CD14-positive monocyte (primary cell): ENCODE results near the gene EDDM13. TPM values are rescaled to one million over a fixed set of nuclear protein-coding genes. Genes with fewer than 3 reads are reported as not detected.
A peak's percentile ranks its signal among the peaks of the same experiment; 100 is the strongest.
"Not testable (repeated sequence)": the region's sequence is repeated elsewhere in the genome, so short reads cannot be mapped to it uniquely, and the experiment has no call there.

Source experiments
- DNase-seq, 3 donors: peaks; one replicate each; pipeline ENCODE4 v3.0.0-alpha.2; 2011 to 2022
- H2AFZ ChIP-seq: 2 replicates; pipeline ENCODE4 v1.6.0; 2012; ENCODE audit warnings: mild to moderate bottlenecking, low read depth, low read length, inconsistent platforms; ENCODE audit not compliant: insufficient read depth, poor library complexity, severe bottlenecking
- H3K27ac ChIP-seq, 2 donors: 1 replicate in 1 of 2; 2 replicates in 1 of 2; pipeline ENCODE4 v1.5.1; 2012 to 2013; ENCODE audit warnings: low read length in 2 of 2, control low read depth in 1 of 2, inconsistent platforms in 1 of 2, low read depth in 1 of 2, mild to moderate bottlenecking in 1 of 2
- H3K27me3 ChIP-seq, 2 donors: one replicate each; pipeline versions ENCODE4 v1.6.0 to v1.6.1; 2011 to 2013; ENCODE audit warnings: low read length in 2 of 2; ENCODE audit not compliant: control insufficient read depth in 2 of 2, insufficient read depth in 2 of 2
- H3K36me3 ChIP-seq, 2 donors: replicated peaks in 1 of 2; 1 replicate in 1 of 2; 2 replicates in 1 of 2; pipeline versions ENCODE4 v1.5.1 to v1.6.1; 2012 to 2013; ENCODE audit warnings: low read length in 2 of 2, control low read depth in 1 of 2, inconsistent platforms in 1 of 2, mild to moderate bottlenecking in 1 of 2; ENCODE audit not compliant: insufficient read depth in 2 of 2, control insufficient read depth in 1 of 2
- H3K4me1 ChIP-seq, 2 donors: 1 replicate in 1 of 2; 2 replicates in 1 of 2; pipeline versions ENCODE4 v1.5.1 to v1.6.1; 2012 to 2013; ENCODE audit warnings: low read length in 2 of 2, control low read depth in 1 of 2, inconsistent platforms in 1 of 2, mild to moderate bottlenecking in 1 of 2, moderate library complexity in 1 of 2; ENCODE audit not compliant: insufficient read depth in 2 of 2, control insufficient read depth in 1 of 2
- H3K4me2 ChIP-seq: replicated peaks from 2 replicates; pipeline ENCODE3; 2012; ENCODE audit warnings: low read length, moderate library complexity, mild to moderate bottlenecking; ENCODE audit not compliant: poor library complexity, severe bottlenecking; ENCODE audit errors: extremely low read depth
- H3K4me3 ChIP-seq, 3 experiments: fragments of 200-600 bp in 1 of 3; sonication (generic) in 1 of 3; replicated peaks in 1 of 3; 1 replicate in 2 of 3; 2 replicates in 1 of 3; pipeline ENCODE4 v1.5.1; 2011 to 2013; ENCODE audit warnings: low read length in 3 of 3, mild to moderate bottlenecking in 3 of 3, control low read depth in 2 of 3, low read depth in 2 of 3, inconsistent platforms in 1 of 3, moderate library complexity in 1 of 3
- H3K79me2 ChIP-seq: 2 replicates; pipeline ENCODE4 v1.6.0; 2012; ENCODE audit warnings: mild to moderate bottlenecking, control low read depth, inconsistent platforms, low read length, moderate library complexity; ENCODE audit not compliant: insufficient read depth
- H3K9ac ChIP-seq: 2 replicates; pipeline ENCODE4 v1.6.0; 2017; ENCODE audit warnings: low read length, mild to moderate bottlenecking; ENCODE audit not compliant: insufficient read depth, poor library complexity, severe bottlenecking
- H3K9me3 ChIP-seq, 2 donors: replicated peaks in 1 of 2; 1 replicate in 1 of 2; 2 replicates in 1 of 2; pipeline versions ENCODE4 v1.5.1 to v1.6.1; 2012 to 2013; ENCODE audit warnings: low read length in 2 of 2, control low read depth in 1 of 2; ENCODE audit not compliant: control insufficient read depth in 1 of 2, insufficient read depth in 1 of 2
- H4K20me1 ChIP-seq: 2 replicates; pipeline ENCODE4 v1.6.0; 2012; ENCODE audit warnings: mild to moderate bottlenecking, low read length, control low read depth, moderate library complexity; ENCODE audit not compliant: insufficient read depth
- H3K27ac Mint-ChIP-seq, 7 donors: one replicate each; pipeline ENCODE4 v1.8.0; 2020; ENCODE audit warnings: mild to moderate bottlenecking in 7 of 7, mixed read lengths in 7 of 7, moderate library complexity in 6 of 7, inconsistent platforms in 2 of 7
- H3K27me3 Mint-ChIP-seq, 3 donors: one replicate each; pipeline ENCODE4 v1.8.0; 2021 to 2022; ENCODE audit warnings: low read depth in 3 of 3, mild to moderate bottlenecking in 3 of 3, mixed read lengths in 3 of 3, moderate library complexity in 3 of 3, inconsistent platforms in 1 of 3
- H3K36me3 Mint-ChIP-seq, 2 donors: one replicate each; pipeline ENCODE4 v1.8.0; 2020; ENCODE audit warnings: mixed read lengths in 2 of 2, inconsistent platforms in 1 of 2, mild to moderate bottlenecking in 1 of 2
- H3K4me1 Mint-ChIP-seq: one replicate; pipeline ENCODE4 v1.8.0; 2020; ENCODE audit warnings: mild to moderate bottlenecking, mixed read lengths
- H3K4me3 Mint-ChIP-seq, 2 donors: one replicate each; pipeline ENCODE4 v1.8.0; 2020; ENCODE audit warnings: mild to moderate bottlenecking in 2 of 2, mixed read lengths in 2 of 2, moderate library complexity in 1 of 2
- H3K9me3 Mint-ChIP-seq, 7 donors: one replicate each; pipeline ENCODE4 v1.8.0; 2020 to 2022; ENCODE audit warnings: mixed read lengths in 7 of 7, mild to moderate bottlenecking in 6 of 7, moderate library complexity in 6 of 7, inconsistent platforms in 2 of 7
- WGBS: methylation state at CpG from one replicate; pipeline ENCODE4 v1.1.5; 2013; ENCODE audit warnings: missing lambda C conversion rate; ENCODE audit not compliant: insufficient coverage; 5-methylcytosine and 5-hydroxymethylcytosine counted together
- intact Hi-C, 2 donors: fragments of 100-400 bp; cut with micrococcal nuclease; formaldehyde crosslinking; loops; one replicate each; pipeline versions ENCODE4 v1.15.0 to v1.15.1; 2023
- polyA plus RNA-seq, 3 donors: library from polyadenylated mRNA; depleted of rRNA in 1 of 3; unstranded in 2 of 3; stranded (reverse) in 1 of 3; fragments of 300-500 nt in 2 of 3; fragments of >200 nt in 1 of 3; fragmentation: Illumina TruSeq in 2 of 3; gene quantifications; 1 replicate in 2 of 3; 2 replicates in 1 of 3; pipeline ENCODE4 v1.2.3, GENCODE V29; 2012 to 2021
- TF ChIP-seq, protein P1 (sequence below): fragments of 200-600 bp; IDR thresholded peaks from one replicate; pipeline ENCODE4 v1.8.0; 2022; ENCODE audit warnings: antibody characterized with exemption, mild to moderate bottlenecking

The EDDM13 gene
- polyA plus RNA-seq, 3 donors, result 0.25 to 0.70 (median 0.61) TPM

DNA sequence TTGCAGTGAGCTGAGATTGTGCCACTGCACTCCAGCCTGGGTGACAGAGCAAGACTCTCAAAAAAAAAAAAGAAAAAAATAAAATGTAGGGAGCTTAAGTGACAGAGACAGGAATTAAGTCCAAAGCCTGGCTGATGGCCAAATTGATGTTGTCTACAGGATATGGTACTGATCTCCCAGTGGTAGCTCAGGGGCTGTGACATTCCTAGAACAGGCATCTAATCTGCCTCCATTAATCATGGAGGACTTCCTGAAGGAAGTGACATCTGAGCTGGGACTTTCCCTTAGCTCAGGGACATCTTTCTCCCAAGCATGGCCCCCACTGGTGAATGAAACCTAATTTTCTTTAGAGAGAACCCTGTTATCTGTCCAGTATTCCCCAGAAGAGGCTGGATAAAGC is 11.4 kb upstream of the EDDM13 start:
- H3K27me3 Mint-ChIP-seq, result no peaks in the 10 kb centered on the region
- H3K9me3 ChIP-seq, result no peaks in the 10 kb centered on the region
- no peak overlapping the region for H3K4me3 ChIP-seq
- peaks cover 0 to 6% of the 10 kb centered on the region in 2 donors for H3K4me1 ChIP-seq
- intact Hi-C loops, result no loop called here
- H3K36me3 ChIP-seq, result no peaks in the 10 kb centered on the region
- H3K79me2 ChIP-seq, result no peaks in the 10 kb centered on the region
- H3K4me2 ChIP-seq, result no peak overlapping the region
- no peak overlapping the region for H2AFZ ChIP-seq
- H3K36me3 Mint-ChIP-seq, result peaks cover 10 to 19% of the 10 kb centered on the region in 2 donors
- peak overlapping the region in 3 of 7 donors; percentile 0 to 9 (median 3) for H3K27ac Mint-ChIP-seq
- H3K4me1 Mint-ChIP-seq, result peaks cover 25% of the 10 kb centered on the region
- H3K9me3 Mint-ChIP-seq, result no peaks in the 10 kb centered on the region
- TF ChIP-seq, protein P1, sequence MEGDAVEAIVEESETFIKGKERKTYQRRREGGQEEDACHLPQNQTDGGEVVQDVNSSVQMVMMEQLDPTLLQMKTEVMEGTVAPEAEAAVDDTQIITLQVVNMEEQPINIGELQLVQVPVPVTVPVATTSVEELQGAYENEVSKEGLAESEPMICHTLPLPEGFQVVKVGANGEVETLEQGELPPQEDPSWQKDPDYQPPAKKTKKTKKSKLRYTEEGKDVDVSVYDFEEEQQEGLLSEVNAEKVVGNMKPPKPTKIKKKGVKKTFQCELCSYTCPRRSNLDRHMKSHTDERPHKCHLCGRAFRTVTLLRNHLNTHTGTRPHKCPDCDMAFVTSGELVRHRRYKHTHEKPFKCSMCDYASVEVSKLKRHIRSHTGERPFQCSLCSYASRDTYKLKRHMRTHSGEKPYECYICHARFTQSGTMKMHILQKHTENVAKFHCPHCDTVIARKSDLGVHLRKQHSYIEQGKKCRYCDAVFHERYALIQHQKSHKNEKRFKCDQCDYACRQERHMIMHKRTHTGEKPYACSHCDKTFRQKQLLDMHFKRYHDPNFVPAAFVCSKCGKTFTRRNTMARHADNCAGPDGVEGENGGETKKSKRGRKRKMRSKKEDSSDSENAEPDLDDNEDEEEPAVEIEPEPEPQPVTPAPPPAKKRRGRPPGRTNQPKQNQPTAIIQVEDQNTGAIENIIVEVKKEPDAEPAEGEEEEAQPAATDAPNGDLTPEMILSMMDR, result no peak
- no peaks in the 10 kb centered on the region for H3K27me3 ChIP-seq
- peak in 1 of 3 donors; percentile 52 for DNase-seq
- H3K4me3 Mint-ChIP-seq, result no peak overlapping the region
- H3K9ac ChIP-seq, result no peak overlapping the region
- H4K20me1 ChIP-seq, result no peaks in the 10 kb centered on the region
- H3K27ac ChIP-seq, result no peak overlapping the region

DNA sequence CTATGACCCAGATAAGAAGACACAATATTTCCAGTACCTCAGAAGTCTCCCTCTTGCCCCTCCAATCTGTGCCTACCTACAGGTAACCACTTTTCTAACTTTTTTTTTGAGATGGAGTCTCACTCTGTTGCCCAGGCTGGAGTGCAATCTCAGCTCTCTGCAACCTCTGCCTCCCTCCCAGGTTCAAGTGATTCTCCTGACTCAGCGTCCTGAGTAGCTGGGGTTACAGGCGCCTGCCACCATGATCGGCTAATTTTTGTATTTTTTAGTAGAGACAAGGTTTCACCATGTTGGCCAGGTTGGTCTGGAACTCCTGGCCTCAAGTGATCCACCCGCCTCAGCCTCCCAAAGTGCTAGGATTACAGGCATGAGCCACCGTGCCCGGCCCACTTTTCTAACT is 10.6 kb upstream of the EDDM13 start:
- H3K4me1 ChIP-seq, H3K9ac ChIP-seq, H3K27ac ChIP-seq, H4K20me1 ChIP-seq, intact Hi-C loops, H3K27ac Mint-ChIP-seq, H3K9me3 ChIP-seq, H3K79me2 ChIP-seq, H2AFZ ChIP-seq, H3K4me3 ChIP-seq, DNase-seq, H3K36me3 ChIP-seq, H3K4me2 ChIP-seq, H3K4me3 Mint-ChIP-seq, H3K27me3 Mint-ChIP-seq, H3K9me3 Mint-ChIP-seq, H3K27me3 ChIP-seq: not testable (repeated sequence)
- Mint-ChIP-seq H3K36me3 (peaks cover 12 to 16% of the 10 kb centered on the region in 2 donors), H3K4me1 (peaks cover 25% of the 10 kb centered on the region)
- WGBS, result 67% methylated on average over 1 of the region's 6 CpGs
